Vagina (tissue), 2 donors: Measurements from ENCODE around the gene OTOGL.

Experiments
- POLR2A ChIP-seq, 2 donors: fragments of 450-650 bp; IDR thresholded peaks; one replicate each; pipeline ENCODE4 v1.6.1; 2017; ENCODE audit warnings: antibody characterized with exemption in 2 of 2, mild to moderate bottlenecking in 2 of 2, moderate library complexity in 2 of 2
- POLR2AphosphoS5 ChIP-seq, 2 donors: sonication (generic); formaldehyde crosslinking; IDR thresholded peaks; one replicate each; pipeline ENCODE4 v1.9.0; 2017; ENCODE audit warnings: antibody characterized with exemption in 2 of 2, mild to moderate bottlenecking in 2 of 2, low read depth in 1 of 2; ENCODE audit not compliant: insufficient read depth in 1 of 2
- TF ChIP-seq, protein P1 (sequence below), 3 experiments: fragments of 450-650 bp in 2 of 3; fragments of 200-600 bp in 1 of 3; sonication (generic) in 1 of 3; IDR thresholded peaks; one replicate each; pipeline ENCODE4 v1.5.1; 2017 to 2019; ENCODE audit warnings: antibody characterized with exemption in 3 of 3, mild to moderate bottlenecking in 2 of 3, moderate library complexity in 2 of 3

DNA sequence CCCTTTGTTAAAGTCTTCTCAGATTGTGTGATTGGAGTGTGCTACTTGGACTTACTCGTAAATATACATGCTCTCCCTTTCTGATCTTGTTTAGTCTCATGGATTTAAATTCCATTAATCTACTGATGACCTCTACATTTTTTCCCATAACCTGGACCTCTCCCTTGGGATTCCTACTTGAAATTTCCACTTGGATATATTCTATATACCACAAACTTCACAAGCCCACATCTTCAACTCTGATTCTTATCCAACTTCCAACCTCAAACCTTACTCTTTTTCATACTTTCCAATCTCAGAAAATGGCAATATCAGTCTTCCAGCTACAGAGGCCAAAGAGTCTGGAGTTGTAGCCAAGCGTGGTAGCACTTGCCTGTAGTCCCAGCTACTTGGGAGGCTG, 49.1 kb upstream of the OTOGL start:
- TF ChIP-seq, protein P1, sequence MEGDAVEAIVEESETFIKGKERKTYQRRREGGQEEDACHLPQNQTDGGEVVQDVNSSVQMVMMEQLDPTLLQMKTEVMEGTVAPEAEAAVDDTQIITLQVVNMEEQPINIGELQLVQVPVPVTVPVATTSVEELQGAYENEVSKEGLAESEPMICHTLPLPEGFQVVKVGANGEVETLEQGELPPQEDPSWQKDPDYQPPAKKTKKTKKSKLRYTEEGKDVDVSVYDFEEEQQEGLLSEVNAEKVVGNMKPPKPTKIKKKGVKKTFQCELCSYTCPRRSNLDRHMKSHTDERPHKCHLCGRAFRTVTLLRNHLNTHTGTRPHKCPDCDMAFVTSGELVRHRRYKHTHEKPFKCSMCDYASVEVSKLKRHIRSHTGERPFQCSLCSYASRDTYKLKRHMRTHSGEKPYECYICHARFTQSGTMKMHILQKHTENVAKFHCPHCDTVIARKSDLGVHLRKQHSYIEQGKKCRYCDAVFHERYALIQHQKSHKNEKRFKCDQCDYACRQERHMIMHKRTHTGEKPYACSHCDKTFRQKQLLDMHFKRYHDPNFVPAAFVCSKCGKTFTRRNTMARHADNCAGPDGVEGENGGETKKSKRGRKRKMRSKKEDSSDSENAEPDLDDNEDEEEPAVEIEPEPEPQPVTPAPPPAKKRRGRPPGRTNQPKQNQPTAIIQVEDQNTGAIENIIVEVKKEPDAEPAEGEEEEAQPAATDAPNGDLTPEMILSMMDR (IDR thresholded peaks at IDR 0.05), result no peak
- TF ChIP-seq POLR2AphosphoS5 (IDR thresholded peaks at IDR 0.05; ENCODE audit: insufficient read depth in 1 of 2, low read depth in 1 of 2), result no peak
- TF ChIP-seq POLR2A (IDR thresholded peaks at IDR 0.05), result no peak
